ENCODE data around the gene DMAC2. TPM values are rescaled to one million over a fixed set of nuclear protein-coding genes. Genes with fewer than 3 reads are reported as not detected.

DMAC2 gene
- total and polyA plus RNA-seq, 8 donors = 8.2 to 50.9 (median 41.7) TPM

DNA sequence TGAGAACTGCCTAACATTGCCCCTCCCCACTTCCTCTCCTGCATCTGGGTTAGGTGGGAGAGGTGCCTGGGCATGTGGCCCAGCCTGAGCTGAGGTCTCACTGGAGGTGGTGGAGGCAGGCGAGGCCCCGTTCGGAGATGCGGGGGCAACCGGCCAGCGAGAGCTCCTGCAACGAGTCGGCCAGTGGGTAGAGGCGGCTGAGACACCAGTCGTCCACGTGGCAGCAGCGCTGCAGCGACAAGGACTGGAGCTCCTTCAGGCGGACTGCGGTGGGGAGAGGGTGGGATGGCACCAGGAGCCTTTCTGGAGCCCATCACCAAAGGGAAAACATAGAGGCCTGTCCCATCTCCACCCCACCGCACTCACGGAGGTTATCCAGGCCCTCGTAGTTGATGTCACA, 6.5 kb downstream of the DMAC2 start:
- TF ChIP-seq, protein P1, sequence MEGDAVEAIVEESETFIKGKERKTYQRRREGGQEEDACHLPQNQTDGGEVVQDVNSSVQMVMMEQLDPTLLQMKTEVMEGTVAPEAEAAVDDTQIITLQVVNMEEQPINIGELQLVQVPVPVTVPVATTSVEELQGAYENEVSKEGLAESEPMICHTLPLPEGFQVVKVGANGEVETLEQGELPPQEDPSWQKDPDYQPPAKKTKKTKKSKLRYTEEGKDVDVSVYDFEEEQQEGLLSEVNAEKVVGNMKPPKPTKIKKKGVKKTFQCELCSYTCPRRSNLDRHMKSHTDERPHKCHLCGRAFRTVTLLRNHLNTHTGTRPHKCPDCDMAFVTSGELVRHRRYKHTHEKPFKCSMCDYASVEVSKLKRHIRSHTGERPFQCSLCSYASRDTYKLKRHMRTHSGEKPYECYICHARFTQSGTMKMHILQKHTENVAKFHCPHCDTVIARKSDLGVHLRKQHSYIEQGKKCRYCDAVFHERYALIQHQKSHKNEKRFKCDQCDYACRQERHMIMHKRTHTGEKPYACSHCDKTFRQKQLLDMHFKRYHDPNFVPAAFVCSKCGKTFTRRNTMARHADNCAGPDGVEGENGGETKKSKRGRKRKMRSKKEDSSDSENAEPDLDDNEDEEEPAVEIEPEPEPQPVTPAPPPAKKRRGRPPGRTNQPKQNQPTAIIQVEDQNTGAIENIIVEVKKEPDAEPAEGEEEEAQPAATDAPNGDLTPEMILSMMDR (IDR thresholded peaks at IDR 0.05) = no peak
- TF ChIP-seq EP300 (IDR thresholded peaks at IDR 0.05) (no peak), POLR2AphosphoS5 (IDR thresholded peaks at IDR 0.05) (no peak), POLR2A (IDR thresholded peaks at IDR 0.05) (no peak)
- WGBS, 5 donors = 85 to 92% (median 89%) methylated on average over 12 to 18 of the region's 18 CpGs
- Histone ChIP-seq H3K9me3 (no peaks in the 10 kb centered on the region), H3K4me3 (no peak overlapping the region), H3K36me3 (peaks cover 29 to 77% (median 74%) of the 10 kb centered on the region in 4 donors), H3K4me1 (peaks cover 8 to 13% (median 12%) of the 10 kb centered on the region in 4 donors), H3K27me3 (no peaks in the 10 kb centered on the region), H3K27ac (no peak overlapping the region)
- no peak for DNase-seq
- intact Hi-C loops (cut with DNase I; ENCODE audit: low total_unique reads) = no loop called here

DNA sequence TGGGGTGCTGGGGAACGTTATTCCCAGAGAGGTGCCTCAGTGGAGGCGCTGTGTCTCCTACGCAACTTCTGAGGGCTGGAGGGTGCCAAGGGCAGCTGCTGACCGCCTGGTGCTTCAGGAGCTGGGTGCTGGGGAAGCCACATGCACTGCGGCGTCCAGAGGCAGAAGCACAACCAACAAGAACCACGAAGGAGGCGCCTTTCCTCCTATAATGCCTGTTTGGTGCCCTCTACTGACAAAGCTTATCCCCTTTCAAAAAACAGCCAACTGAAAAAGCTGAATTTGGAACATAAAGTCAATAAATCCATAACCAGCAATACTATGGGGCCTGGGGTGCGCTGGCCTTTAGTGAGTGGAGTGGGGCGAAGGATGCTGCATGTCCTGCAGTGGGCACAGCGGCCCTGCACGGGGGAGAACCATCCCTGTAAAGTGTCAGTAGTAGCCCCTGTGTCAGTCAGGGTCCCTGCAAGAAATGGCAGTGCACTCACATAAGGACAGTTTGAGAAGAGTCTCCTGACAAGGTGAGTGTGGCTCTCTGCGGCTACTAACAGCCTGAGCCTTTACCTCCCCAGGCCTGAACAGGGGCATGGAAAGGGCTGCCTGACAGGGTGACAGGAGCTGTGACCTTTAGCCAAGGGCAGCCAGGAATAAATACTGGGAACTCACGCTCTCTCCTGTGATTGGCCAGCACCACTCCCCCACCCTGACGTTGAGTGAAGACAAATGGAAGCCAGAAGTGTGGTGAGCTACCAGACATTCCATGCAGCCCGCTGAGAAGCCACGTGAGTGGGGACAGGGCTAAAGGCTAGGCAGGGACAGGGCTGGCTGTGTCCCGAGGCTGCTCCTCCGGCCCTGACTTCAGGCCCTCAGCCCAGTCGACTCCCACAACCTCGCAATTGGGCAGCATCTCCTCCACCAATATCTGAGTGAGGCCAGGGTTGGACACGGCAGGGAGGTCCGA, 8.0 kb downstream of the DMAC2 start:
- no peaks in the 10 kb centered on the region for H3K27me3 ChIP-seq
- TF ChIP-seq POLR2AphosphoS5 (IDR thresholded peaks at IDR 0.05) = no peak
- TF ChIP-seq, protein P1 (IDR thresholded peaks at IDR 0.05) = peak in 2 of 7 experiments; percentile 16 to 17
- no peak for TF ChIP-seq POLR2A (IDR thresholded peaks at IDR 0.05)
- TF ChIP-seq EP300 (IDR thresholded peaks at IDR 0.05) = no peak
- intact Hi-C loops (cut with DNase I; ENCODE audit: low total_unique reads) = no loop called here
- no peaks in the 10 kb centered on the region for H3K9me3 ChIP-seq
- no peak overlapping the region for H3K4me3 ChIP-seq
- WGBS, 5 donors = 60 to 67% (median 65%) methylated on average over 23 of the region's 23 CpGs
- H3K27ac ChIP-seq = peak overlapping the region in 2 of 5 donors; percentile 14 to 40
- peaks cover 21 to 25% (median 24%) of the 10 kb centered on the region in 4 donors for H3K4me1 ChIP-seq
- DNase-seq = peak in 1 of 2 donors; percentile 60
- peaks cover 23 to 62% (median 60%) of the 10 kb centered on the region in 4 donors for H3K36me3 ChIP-seq

DNA sequence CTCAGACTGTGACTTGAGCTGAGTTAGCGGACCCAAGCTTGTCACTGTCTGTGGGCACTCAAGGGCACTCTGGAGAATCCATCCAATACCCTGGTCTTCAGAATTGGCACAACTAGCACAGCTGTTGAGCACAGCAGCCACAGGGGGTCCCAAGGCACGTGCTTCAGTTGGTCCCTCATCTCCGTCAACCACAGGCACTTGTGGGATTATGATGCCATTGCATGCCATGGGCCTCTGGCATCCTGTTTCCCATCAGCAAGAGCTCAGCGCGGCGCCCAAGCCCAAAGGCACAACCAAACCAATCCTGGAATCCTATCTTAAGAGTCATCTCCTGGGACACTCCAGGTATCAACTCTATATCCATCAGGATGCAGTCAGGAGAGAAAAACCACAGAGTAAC, 8.8 kb downstream of the DMAC2 start:
- H3K4me3 ChIP-seq = no peak overlapping the region
- H3K4me1 ChIP-seq = peaks cover 27 to 33% (median 32%) of the 10 kb centered on the region in 4 donors
- DNase-seq = no peak
- intact Hi-C loops (cut with DNase I; ENCODE audit: low total_unique reads) = no loop called here
- H3K27me3 ChIP-seq = no peaks in the 10 kb centered on the region
- WGBS, 5 donors = 80 to 95% (median 88%) methylated on average over 6 of the region's 6 CpGs
- TF ChIP-seq POLR2A (IDR thresholded peaks at IDR 0.05) (no peak), POLR2AphosphoS5 (IDR thresholded peaks at IDR 0.05) (no peak), EP300 (IDR thresholded peaks at IDR 0.05) (no peak)
- no peaks in the 10 kb centered on the region for H3K9me3 ChIP-seq
- H3K36me3 ChIP-seq = peaks cover 18 to 59% (median 56%) of the 10 kb centered on the region in 4 donors
- peak overlapping the region in 1 of 5 donors; percentile 31 for H3K27ac ChIP-seq

DNA sequence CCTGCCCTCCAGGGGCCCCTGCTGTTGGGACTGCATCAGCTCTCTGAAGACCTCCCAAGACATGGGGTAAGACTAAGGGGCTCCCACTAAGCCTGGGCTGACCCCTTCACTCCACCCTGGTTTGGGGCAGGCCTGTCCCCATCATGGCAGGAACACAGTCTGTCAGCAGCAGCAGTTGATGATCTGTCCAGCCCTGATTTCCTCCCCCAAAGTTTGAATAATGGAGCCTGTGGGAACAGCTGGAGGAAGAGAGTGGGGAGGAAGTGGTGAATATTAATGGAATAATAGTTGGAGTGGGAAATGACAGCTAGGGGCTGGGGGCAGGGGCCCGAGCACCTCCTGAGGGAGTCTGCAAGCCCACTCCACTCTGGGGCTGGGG, 11.2 kb downstream of the DMAC2 start:
- Histone ChIP-seq H3K4me1 (peaks cover 27 to 50% (median 47%) of the 10 kb centered on the region in 4 donors), H3K4me3 (peak overlapping the region; percentile 46 to 56 (median 51)), H3K27me3 (no peaks in the 10 kb centered on the region), H3K27ac (peak overlapping the region; percentile 43 to 87 (median 80)), H3K36me3 (peaks cover 28 to 64% (median 63%) of the 10 kb centered on the region in 4 donors), H3K9me3 (no peaks in the 10 kb centered on the region)
- intact Hi-C loops (cut with DNase I; ENCODE audit: low total_unique reads) = no loop called here
- DNase-seq = no peak
- 53 to 87% (median 61%) methylated on average over 1 of the region's 1 CpG for WGBS, 5 donors
- TF ChIP-seq POLR2A (IDR thresholded peaks at IDR 0.05) (no peak), EP300 (IDR thresholded peaks at IDR 0.05) (no peak), POLR2AphosphoS5 (IDR thresholded peaks at IDR 0.05) (no peak)
- TF ChIP-seq, protein P1 (IDR thresholded peaks at IDR 0.05) = no peak
